ENCODE data around the gene FOSB.

DNA sequence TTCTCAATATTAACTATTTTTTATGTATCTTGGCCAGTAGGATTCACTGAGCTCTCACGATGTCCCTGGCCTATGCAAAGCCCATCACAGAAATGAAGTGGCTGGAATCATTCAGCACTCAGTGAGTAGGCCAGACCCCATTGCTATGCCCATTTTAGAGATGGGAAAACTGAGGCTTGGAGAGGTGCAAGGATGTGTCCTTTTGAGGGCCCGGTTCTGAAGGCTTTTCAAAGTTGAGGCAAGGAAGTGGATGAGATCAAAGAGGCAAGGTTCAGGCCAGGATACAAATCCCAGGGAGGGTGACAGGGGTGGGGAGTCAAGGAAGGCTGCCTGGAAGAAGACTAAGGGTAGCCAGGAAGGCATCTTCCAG, 25.4 kb upstream of the FOSB start:
- TF ChIP-seq CTCF (IDR thresholded peaks at IDR 0.05) (no peak), EP300 (IDR thresholded peaks at IDR 0.05) (no peak)

All from tibial nerve (tissue), 4 donors.